Central memory CD8-positive, alpha-beta T cell (primary cell): ENCODE data around the gene TNFSF13.
A peak's percentile ranks its signal among the peaks of the same experiment; 100 is the strongest.

ENCODE experiments used
- ATAC-seq: fragments of 150-1000 bp; cut with Tn5 transposase; replicated peaks from 2 replicates; pipeline ENCODE4 v1.10.0; 2022; ENCODE audit warnings: mild to moderate bottlenecking, moderate FRiP score, moderate number of reproducible peaks; ENCODE audit not compliant: poor library complexity, severe bottlenecking; ENCODE audit errors: extremely low read depth
- DNase-seq, 2 donors: peaks; one replicate each; pipeline ENCODE4 v3.0.0; 2021; ENCODE audit warnings: low spot score in 2 of 2
- H3K27ac Mint-ChIP-seq: one replicate; pipeline ENCODE4 v1.8.0; 2022; ENCODE audit warnings: low read depth, mild to moderate bottlenecking, moderate library complexity, mixed read lengths
- H3K27me3 Mint-ChIP-seq: one replicate; pipeline ENCODE4 v1.8.0; 2022; ENCODE audit warnings: mixed read lengths
- H3K36me3 Mint-ChIP-seq: one replicate; pipeline ENCODE4 v1.8.0; 2022; ENCODE audit warnings: mild to moderate bottlenecking, moderate library complexity, mixed read lengths; ENCODE audit not compliant: insufficient read depth
- H3K4me1 Mint-ChIP-seq: one replicate; pipeline ENCODE4 v1.8.0; 2022; ENCODE audit warnings: mixed read lengths
- H3K4me3 Mint-ChIP-seq: one replicate; pipeline ENCODE4 v1.8.0; 2022; ENCODE audit warnings: mild to moderate bottlenecking, moderate library complexity, mixed read lengths
- H3K9me3 Mint-ChIP-seq: one replicate; pipeline ENCODE4 v1.8.0; 2022; ENCODE audit warnings: mixed read lengths

TNFSF13 gene

GRCh38 chr17:7538050-7538449 lies 20.5 kb upstream of the TNFSF13 start:
- DNase-seq (no peak), ATAC-seq (no peak)
- Mint-ChIP-seq H3K27me3 (peaks cover 8% of the 10 kb centered on the region), H3K4me3 (no peak overlapping the region), H3K36me3 (no peaks in the 10 kb centered on the region), H3K27ac (no peak overlapping the region), H3K9me3 (no peaks in the 10 kb centered on the region), H3K4me1 (no peaks in the 10 kb centered on the region)

GRCh38 chr17:7538891-7539545 lies 19.5 kb upstream of the TNFSF13 start:
- H3K9me3 Mint-ChIP-seq = no peaks in the 10 kb centered on the region
- H3K27ac Mint-ChIP-seq = no peak overlapping the region
- no peaks in the 10 kb centered on the region for H3K36me3 Mint-ChIP-seq
- ATAC-seq (no peak), DNase-seq (no peak)
- no peak overlapping the region for H3K4me3 Mint-ChIP-seq
- H3K27me3 Mint-ChIP-seq = peaks cover 8% of the 10 kb centered on the region
- H3K4me1 Mint-ChIP-seq = no peaks in the 10 kb centered on the region

- Mint-ChIP-seq H3K4me3 (no peak overlapping the region), H3K9me3 (no peaks in the 10 kb centered on the region), H3K4me1 (no peaks in the 10 kb centered on the region), H3K36me3 (no peaks in the 10 kb centered on the region), H3K27ac (no peak overlapping the region), H3K27me3 (peaks cover 8% of the 10 kb centered on the region)
- DNase-seq = no peak
- ATAC-seq = no peak
Observed at GRCh38 chr17:7541074-7541621, 17.4 kb upstream of the TNFSF13 start.

- no peak for ATAC-seq
- Mint-ChIP-seq H3K4me3 (no peak overlapping the region), H3K4me1 (peaks cover 21% of the 10 kb centered on the region), H3K36me3 (peaks cover 3% of the 10 kb centered on the region), H3K9me3 (no peaks in the 10 kb centered on the region), H3K27ac (no peak overlapping the region), H3K27me3 (peaks cover 8% of the 10 kb centered on the region)
- DNase-seq = no peak
Observed at GRCh38 chr17:7544911-7545310, 13.6 kb upstream of the TNFSF13 start.

- peak within 1 kb of the TSS; percentile 89 for H3K27ac Mint-ChIP-seq
- DNase-seq (no peak), ATAC-seq (peak; percentile 61)
- peaks cover 47% of the 10 kb centered on the region for H3K4me1 Mint-ChIP-seq
- peaks cover 5% of the 10 kb centered on the region for H3K36me3 Mint-ChIP-seq
- H3K9me3 Mint-ChIP-seq = no peaks in the 10 kb centered on the region
- H3K27me3 Mint-ChIP-seq = no peaks in the 10 kb centered on the region
- H3K4me3 Mint-ChIP-seq = peak within 1 kb of the TSS; percentile 76
Observed at GRCh38 chr17:7548585-7549400, 9.8 kb upstream of the TNFSF13 start, which contains the start of gene TNFSF12. Gene TNFSF12, plus strand, starts transcription at chr17:7549058. Its CDS starts 96 bp downstream, at chr17:7549154.

GRCh38 chr17:7549401-7550055 lies 9.0 kb upstream of the TNFSF13 start:
- DNase-seq (no peak), ATAC-seq (peak; percentile 62)
- H3K27me3 Mint-ChIP-seq = no peaks in the 10 kb centered on the region
- no peaks in the 10 kb centered on the region for H3K9me3 Mint-ChIP-seq
- H3K4me1 Mint-ChIP-seq = peaks cover 48% of the 10 kb centered on the region
- peak overlapping the region; percentile 76 for H3K4me3 Mint-ChIP-seq
- peak overlapping the region; percentile 1 for H3K27ac Mint-ChIP-seq
- H3K36me3 Mint-ChIP-seq = peaks cover 5% of the 10 kb centered on the region

GRCh38 chr17:7550344-7550743 lies 8.2 kb upstream of the TNFSF13 start:
- H3K27me3 Mint-ChIP-seq = no peaks in the 10 kb centered on the region
- ATAC-seq = no peak
- no peak overlapping the region for H3K27ac Mint-ChIP-seq
- no peak for DNase-seq
- H3K4me3 Mint-ChIP-seq = peak overlapping the region; percentile 76
- peaks cover 5% of the 10 kb centered on the region for H3K36me3 Mint-ChIP-seq
- peaks cover 52% of the 10 kb centered on the region for H3K4me1 Mint-ChIP-seq
- H3K9me3 Mint-ChIP-seq = no peaks in the 10 kb centered on the region

- Mint-ChIP-seq H3K9me3 (no peaks in the 10 kb centered on the region), H3K27ac (no peak overlapping the region), H3K4me1 (peaks cover 55% of the 10 kb centered on the region), H3K36me3 (peaks cover 5% of the 10 kb centered on the region), H3K27me3 (no peaks in the 10 kb centered on the region), H3K4me3 (peak overlapping the region; percentile 24)
- ATAC-seq (no peak), DNase-seq (no peak)
Observed at GRCh38 chr17:7551396-7551795, 7.2 kb upstream of the TNFSF13 start.

GRCh38 chr17:7552621-7553051 lies 5.9 kb upstream of the TNFSF13 start:
- Mint-ChIP-seq H3K4me3 (peak overlapping the region; percentile 14), H3K4me1 (peaks cover 51% of the 10 kb centered on the region), H3K36me3 (peaks cover 5% of the 10 kb centered on the region), H3K27me3 (no peaks in the 10 kb centered on the region), H3K27ac (peak overlapping the region; percentile 64), H3K9me3 (no peaks in the 10 kb centered on the region)
- ATAC-seq (no peak), DNase-seq (no peak)

- Mint-ChIP-seq H3K9me3 (no peaks in the 10 kb centered on the region), H3K27me3 (no peaks in the 10 kb centered on the region), H3K27ac (no peak overlapping the region), H3K4me3 (no peak overlapping the region), H3K36me3 (peaks cover 4% of the 10 kb centered on the region), H3K4me1 (peaks cover 44% of the 10 kb centered on the region)
- DNase-seq = no peak
- no peak for ATAC-seq
Observed at GRCh38 chr17:7553356-7553755, 5.2 kb upstream of the TNFSF13 start.

- Mint-ChIP-seq H3K27ac (no peak overlapping the region), H3K9me3 (no peaks in the 10 kb centered on the region), H3K27me3 (no peaks in the 10 kb centered on the region), H3K4me3 (no peak overlapping the region), H3K4me1 (peaks cover 43% of the 10 kb centered on the region), H3K36me3 (peaks cover 5% of the 10 kb centered on the region)
- DNase-seq = no peak
- no peak for ATAC-seq
Observed at GRCh38 chr17:7555320-7555948, 3.1 kb upstream of the TNFSF13 start.

- no peak for ATAC-seq
- Mint-ChIP-seq H3K4me3 (no peak overlapping the region), H3K27me3 (no peaks in the 10 kb centered on the region), H3K4me1 (peaks cover 46% of the 10 kb centered on the region), H3K36me3 (peaks cover 13% of the 10 kb centered on the region), H3K9me3 (no peaks in the 10 kb centered on the region), H3K27ac (no peak overlapping the region)
- no peak for DNase-seq
Observed at GRCh38 chr17:7556627-7557026, 1.9 kb upstream of the TNFSF13 start.
